HCT116 (cell line): Measurements from ENCODE around the gene IFNA10. TPM values are rescaled to one million over a fixed set of nuclear protein-coding genes. Genes with fewer than 3 reads are reported as not detected.
"Not testable (repeated sequence)": the region's sequence is repeated elsewhere in the genome, so short reads cannot be mapped to it uniquely, and the experiment has no call there.

Experiments used
- ATAC-seq: fragments of 200-7000 bp; cut with Tn5 transposase; 2 replicates; pipeline ENCODE4 v1.9.1; 2020; ENCODE audit warnings: mild to moderate bottlenecking, moderate library complexity
- Bru-seq: library from RNA; stranded (reverse); fragments of 400-500 nt; gene quantifications from one replicate; lab custom pipeline; 2021; lab: Mats Ljungman, UMichigan
- BruChase-seq, 2 experiments: library from RNA; stranded (reverse); fragments of 400-500 nt; gene quantifications; one replicate each; lab custom pipeline; 2021; lab: Mats Ljungman, UMichigan
- BruUV-seq: library from RNA; stranded (reverse); fragments of 400-500 nt; replicated peaks from 2 replicates; lab custom pipeline; 2021; lab: Mats Ljungman, UMichigan
- CTCF ChIA-PET: fragments of 300-600 bp; sonication (Branson Sonifier 250); formaldehyde crosslinking; loops from one replicate; lab custom pipeline; 2021; ENCODE audit warnings: antibody characterized with exemption; lab: Charles Lee
- POLR2A ChIA-PET: fragments of 300-600, 350-600 bp; sonication (Branson Sonifier 250); formaldehyde crosslinking; loops from one replicate; lab custom pipeline; 2021; ENCODE audit warnings: antibody characterized with exemption; lab: Charles Lee
- RAD21 ChIA-PET, 2 experiments: fragments of 300-600 bp; sonication (Branson Sonifier 250); formaldehyde crosslinking; loops; one replicate each; lab custom pipeline; 2023; ENCODE audit warnings: low total read pairs in 2 of 2; ENCODE audit not compliant: uncharacterized antibody in 2 of 2, unreplicated experiment in 2 of 2, low non-redundant PET in 1 of 2; lab: Charles Lee
- DNase-seq: peaks from one replicate; pipeline ENCODE4 v3.0.0-alpha.2; 2010; ENCODE audit warnings: low read depth, low spot score
- H2AFZ ChIP-seq: fragments of 200-600 bp; shearing (Covaris generic), sonication (generic); 2 replicates; pipeline ENCODE4 v1.6.1; 2017; ENCODE audit warnings: low read depth, mixed run types, mixed read lengths, antibody characterized with exemption, low read length; ENCODE audit not compliant: poor library complexity, severe bottlenecking
- H3K27ac ChIP-seq: 2 replicates; pipeline ENCODE4 v1.5.1; 2012; ENCODE audit warnings: low read depth, low read length
- H3K27me3 ChIP-seq: fragments of 200-600 bp; sonication (generic); 2 replicates; pipeline ENCODE4 v1.6.1; 2016; ENCODE audit warnings: mixed run types, low read length, mixed read lengths; ENCODE audit not compliant: insufficient read depth
- H3K36me3 ChIP-seq, 2 experiments: fragments of 200-500 bp in 1 of 2; fragments of 200-600 bp in 1 of 2; sonication (Bioruptor generic) in 1 of 2; sonication (generic) in 1 of 2; 2 replicates each; pipeline versions ENCODE4 v1.5.1 to v1.6.1; 2014 to 2016; ENCODE audit warnings: low read length in 2 of 2, inconsistent platforms in 1 of 2, mixed read lengths in 1 of 2, mixed run types in 1 of 2; ENCODE audit not compliant: insufficient read depth in 2 of 2, control insufficient read depth in 1 of 2
- H3K4me1 ChIP-seq, 2 experiments: fragments of 200-600 bp in 1 of 2; sonication (generic) in 1 of 2; 2 replicates each; pipeline versions ENCODE4 v1.5.1 to v1.6.1; 2012 to 2017; ENCODE audit warnings: low read length in 2 of 2, inconsistent platforms in 1 of 2, mild to moderate bottlenecking in 1 of 2, mixed read lengths in 1 of 2, mixed run types in 1 of 2, moderate library complexity in 1 of 2; ENCODE audit not compliant: insufficient read depth in 2 of 2, control insufficient read depth in 1 of 2
- H3K4me2 ChIP-seq: fragments of 200-600 bp; sonication (generic); 2 replicates; pipeline ENCODE4 v1.6.1; 2017; ENCODE audit warnings: mixed run types, low read length, mixed read lengths
- H3K4me3 ChIP-seq, 2 experiments: fragments of 200-600 bp in 1 of 2; sonication (generic) in 1 of 2; replicated peaks in 1 of 2; 2 replicates each; pipeline ENCODE4 v1.5.1; 2011 to 2016; ENCODE audit warnings: low read length in 2 of 2, control low read depth in 1 of 2, low read depth in 1 of 2, mild to moderate bottlenecking in 1 of 2, mixed read lengths in 1 of 2, mixed run types in 1 of 2
- H3K79me2 ChIP-seq: fragments of 200-600 bp; sonication (generic); 2 replicates; pipeline ENCODE4 v1.6.1; 2017; ENCODE audit warnings: mild to moderate bottlenecking, mixed run types, low read length, moderate library complexity, mixed read lengths; ENCODE audit not compliant: insufficient read depth
- H3K9ac ChIP-seq: fragments of 200-600 bp; sonication (generic); 2 replicates; pipeline ENCODE4 v1.6.1; 2016; ENCODE audit warnings: low read length, mixed read lengths
- H3K9me2 ChIP-seq: fragments of 200-600 bp; sonication (generic), shearing (Covaris generic); 2 replicates; pipeline ENCODE4 v1.6.1; 2017; ENCODE audit warnings: mixed run types, mild to moderate bottlenecking, moderate library complexity; ENCODE audit not compliant: insufficient read depth
- H3K9me3 ChIP-seq, 2 experiments: fragments of 200-500 bp in 1 of 2; fragments of 200-600 bp in 1 of 2; sonication (Bioruptor generic) in 1 of 2; sonication (generic) in 1 of 2; 2 replicates each; pipeline ENCODE4 v1.6.1; 2014 to 2017; ENCODE audit warnings: low read length in 2 of 2, mixed read lengths in 2 of 2, inconsistent platforms in 1 of 2, low read depth in 1 of 2, mild to moderate bottlenecking in 1 of 2, mixed run types in 1 of 2, moderate library complexity in 1 of 2; ENCODE audit not compliant: control insufficient read depth in 1 of 2, insufficient read depth in 1 of 2
- H4K20me1 ChIP-seq: fragments of 200-600 bp; sonication (generic), shearing (Covaris generic); 2 replicates; pipeline ENCODE4 v1.6.1; 2017; ENCODE audit warnings: mixed run types, mild to moderate bottlenecking, moderate library complexity; ENCODE audit not compliant: insufficient read depth
- CBX3 ChIP-seq: IDR thresholded peaks from 2 replicates; pipeline ENCODE4 v1.6.1; 2012; ENCODE audit warnings: low read depth
- CEBPB ChIP-seq: IDR thresholded peaks from 2 replicates; pipeline ENCODE4 v1.6.1; 2012; ENCODE audit warnings: low read depth
- EGR1 ChIP-seq: IDR thresholded peaks from 2 replicates; pipeline ENCODE4 v1.6.1; 2012; ENCODE audit warnings: low read depth
- EZH2phosphoT487 ChIP-seq: fragments of 200-600 bp; IDR thresholded peaks from 2 replicates; pipeline ENCODE4 v1.6.1; 2018; ENCODE audit warnings: antibody characterized with exemption, borderline replicate concordance
- FOSL1 ChIP-seq: IDR thresholded peaks from 2 replicates; pipeline ENCODE4 v1.6.1; 2012; ENCODE audit warnings: low read depth
- REST ChIP-seq: IDR thresholded peaks from 2 replicates; pipeline ENCODE4 v1.6.1; 2012; ENCODE audit warnings: low read depth
- intact Hi-C: fragments of 100-400 bp; cut with micrococcal nuclease; formaldehyde crosslinking; loops from 2 replicates; pipeline ENCODE4 v1.10.0; 2022
- long read RNA-seq: library from polyadenylated mRNA; unstranded; transcript quantifications from one replicate; pipeline ENCODE4 v2.0.0, GENCODE V29; 2021; ENCODE audit not compliant: unreplicated experiment
- polyA plus RNA-seq: library from polyadenylated mRNA; unstranded; fragments of >200 nt; gene quantifications from 2 replicates; pipeline ENCODE4 v1.2.1, GENCODE V29; 2012; ENCODE audit warnings: missing spikeins
- total RNA-seq: library from RNA; stranded (reverse); gene quantifications from one replicate; pipeline ENCODE4 v1.2.1, GENCODE V29; 2021; ENCODE audit not compliant: unreplicated experiment

IFNA10 gene
- not detected for total RNA-seq
- polyA plus RNA-seq: not detected in 2 replicates
- not detected for Bru-seq, nascent RNA
- BruChase-seq, experiment 1, labeled RNA remaining after a 6-hour chase: not detected
- not detected for BruChase-seq, experiment 2, labeled RNA remaining after a 2-hour chase
- long read RNA-seq: 0 reads

- CTCF ChIA-PET, BruUV-seq, H3K79me2 ChIP-seq, H3K9ac ChIP-seq, H4K20me1 ChIP-seq, POLR2A ChIA-PET, H2AFZ ChIP-seq, H3K36me3 ChIP-seq, H3K27ac ChIP-seq, H3K4me3 ChIP-seq, DNase-seq, H3K27me3 ChIP-seq, ATAC-seq, H3K4me1 ChIP-seq, H3K9me2 ChIP-seq, H3K4me2 ChIP-seq, H3K9me3 ChIP-seq, intact Hi-C loops, RAD21 ChIA-PET: not testable (repeated sequence)
Measured at GRCh38 chr9:21207043-21207442, at the start of gene IFNA10. IFNA10 (minus strand) TSS chr9:21207143; CDS start chr9:21207097, 46 bp downstream.

- Histone ChIP-seq H3K9ac (no peak overlapping the region), H3K9me3 (no peaks in the 10 kb centered on the region), H3K9me2 (no peaks in the 10 kb centered on the region), H3K4me1 (peaks cover 0 to 4% of the 10 kb centered on the region in 2 experiments; a peak in 1 of 4 replicates), H3K27ac (no peak overlapping the region), H3K4me3 (no peak overlapping the region), H3K36me3 (no peaks in the 10 kb centered on the region), H3K4me2 (no peak overlapping the region), H4K20me1 (no peaks in the 10 kb centered on the region), H2AFZ (no peak overlapping the region), H3K27me3 (no peaks in the 10 kb centered on the region), H3K79me2 (no peaks in the 10 kb centered on the region)
- BruUV-seq: no TSS peak
- no peak for TF ChIP-seq FOSL1
- no peak for TF ChIP-seq CEBPB
- TF ChIP-seq REST: no peak
- TF ChIP-seq EZH2phosphoT487: no peak
- no peak for TF ChIP-seq EGR1
- no peak for TF ChIP-seq CBX3
- CTCF ChIA-PET: interaction anchor here (1.1 kb wide), 1 partner anchor 141 kb away, joined by 3 read pairs; no protein-coding TSS in a partner anchor
- ATAC-seq (no peak), DNase-seq (no peak)
- POLR2A ChIA-PET: no interaction called here
- intact Hi-C loops: no loop called here
- RAD21 ChIA-PET: no interaction called here
Measured at GRCh38 chr9:21255538-21256212, 48.7 kb upstream of the IFNA10 start.
